Stomach smooth muscle (tissue), 2 donors: Measurements from ENCODE around the gene CENPQ.

Experiments
- H3K27ac ChIP-seq: one replicate; pipeline ENCODE4 v1.7.0; 2013; ENCODE audit warnings: mild to moderate bottlenecking, low read length, inconsistent platforms
- H3K27me3 ChIP-seq, 2 donors: one replicate each; pipeline ENCODE4 v1.7.0; 2013; ENCODE audit warnings: low read length in 2 of 2; ENCODE audit not compliant: insufficient read depth in 2 of 2, control insufficient read depth in 1 of 2
- H3K36me3 ChIP-seq, 2 donors: one replicate each; pipeline ENCODE4 v1.7.0; 2013; ENCODE audit warnings: low read length in 2 of 2; ENCODE audit not compliant: control insufficient read depth in 2 of 2, insufficient read depth in 2 of 2
- H3K4me1 ChIP-seq: one replicate; pipeline ENCODE4 v1.7.0; 2013; ENCODE audit warnings: low read length; ENCODE audit not compliant: control insufficient read depth, insufficient read depth
- H3K4me3 ChIP-seq, 2 donors: one replicate each; pipeline ENCODE4 v1.7.0; 2013; ENCODE audit warnings: low read length in 2 of 2
- H3K9ac ChIP-seq, 2 donors: one replicate each; pipeline ENCODE4 v1.7.0; 2013; ENCODE audit warnings: low read length in 2 of 2, mild to moderate bottlenecking in 1 of 2
- H3K9me3 ChIP-seq, 2 donors: one replicate each; pipeline ENCODE4 v1.7.0; 2013; ENCODE audit warnings: low read length in 2 of 2; ENCODE audit not compliant: control insufficient read depth in 2 of 2
- donor health status: healthy.
- donor health status: Pancreatic carcinoma.

Gene CENPQ

DNA sequence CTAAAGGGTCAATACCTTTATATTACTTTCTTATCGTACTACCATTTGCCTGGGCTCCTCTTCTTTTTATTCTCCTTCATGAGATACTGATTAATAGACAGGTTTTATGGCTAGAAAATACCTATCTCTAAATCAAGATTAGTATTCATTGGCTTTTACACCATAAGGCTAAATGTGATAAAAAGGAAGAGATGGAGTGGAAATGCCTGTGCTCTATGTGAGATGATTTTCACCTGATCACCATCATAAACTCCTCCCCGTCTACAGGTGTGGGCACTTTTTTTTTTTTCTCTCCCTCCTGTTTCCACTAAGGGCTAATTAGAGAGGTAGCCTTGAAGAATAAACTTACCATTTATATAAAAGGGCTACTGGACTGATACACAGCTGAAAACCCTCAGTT lies 36.5 kb downstream of the CENPQ start, which contains the start of gene GLYATL3:
TSS of gene GLYATL3 (plus strand) at position 301 of the 400 bp plus-strand sequence. CDS start 12,068 bp downstream, outside the sequence.
- Histone ChIP-seq H3K4me3 (no peak within 1 kb of the TSS), H3K27me3 (no peaks in the 10 kb centered on the region), H3K4me1 (no peaks in the 10 kb centered on the region), H3K9me3 (no peaks in the 10 kb centered on the region), H3K36me3 (no peaks in the 10 kb centered on the region), H3K9ac (no peak within 1 kb of the TSS), H3K27ac (no peak within 1 kb of the TSS)

DNA sequence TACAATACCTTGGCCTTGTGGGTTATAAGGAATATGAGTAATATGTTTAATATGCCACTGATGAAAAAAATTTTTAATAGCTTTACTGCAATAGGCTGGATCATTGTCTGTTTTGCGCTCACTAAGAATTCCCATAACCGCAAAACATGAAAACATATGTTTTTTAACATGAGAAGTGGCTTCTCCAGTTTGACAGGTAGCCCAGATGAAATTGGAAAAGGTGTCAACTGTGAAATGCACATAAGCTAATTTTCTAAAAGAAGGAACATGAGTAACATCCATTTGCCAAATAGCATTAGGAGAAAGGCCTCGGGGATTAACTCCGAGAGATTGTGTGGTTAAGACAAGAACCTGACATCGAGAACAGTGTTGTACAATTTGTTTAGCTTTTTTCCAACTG lies 41.5 kb downstream of the CENPQ start:
- Histone ChIP-seq H3K9ac (no peak overlapping the region), H3K4me1 (no peaks in the 10 kb centered on the region)

DNA sequence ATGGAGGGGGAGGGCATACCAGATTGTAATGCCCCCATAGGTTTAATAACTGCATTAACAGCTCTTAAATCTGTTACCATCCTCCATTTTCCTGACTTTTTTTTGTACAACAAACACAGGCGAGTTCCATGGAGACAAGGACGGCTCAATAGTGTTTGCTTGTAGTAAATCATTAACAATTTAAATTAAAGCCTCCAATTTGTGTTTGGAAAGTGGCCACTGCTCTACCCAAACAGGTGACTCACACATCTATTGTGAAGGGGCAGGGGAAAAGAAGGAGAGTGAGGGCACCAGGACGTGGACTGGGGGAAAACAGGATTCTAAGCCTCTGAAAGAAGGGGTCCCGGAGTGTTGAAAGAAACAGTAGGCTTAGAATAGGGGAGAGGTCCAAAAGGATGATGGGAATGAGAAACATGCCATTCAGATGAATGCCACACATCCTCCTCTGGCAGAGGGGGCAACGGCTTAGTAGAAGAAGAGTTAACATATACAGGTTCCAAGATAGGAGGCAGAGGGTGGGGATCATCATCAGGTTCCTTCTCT lies 43.5 kb downstream of the CENPQ start:
- no peaks in the 10 kb centered on the region for H3K4me1 ChIP-seq
- H3K9me3 ChIP-seq, result no peaks in the 10 kb centered on the region
- no peaks in the 10 kb centered on the region for H3K27me3 ChIP-seq
- no peak overlapping the region for H3K9ac ChIP-seq
- H3K27ac ChIP-seq, result no peak overlapping the region
- no peaks in the 10 kb centered on the region for H3K36me3 ChIP-seq
- no peak overlapping the region for H3K4me3 ChIP-seq

More for the DNA sequence above, 41.5 kb downstream of the CENPQ start:
- Histone ChIP-seq H3K27ac (no peak overlapping the region), H3K4me3 (no peak overlapping the region), H3K36me3 (no peaks in the 10 kb centered on the region), H3K9me3 (no peaks in the 10 kb centered on the region), H3K27me3 (no peaks in the 10 kb centered on the region)

DNA sequence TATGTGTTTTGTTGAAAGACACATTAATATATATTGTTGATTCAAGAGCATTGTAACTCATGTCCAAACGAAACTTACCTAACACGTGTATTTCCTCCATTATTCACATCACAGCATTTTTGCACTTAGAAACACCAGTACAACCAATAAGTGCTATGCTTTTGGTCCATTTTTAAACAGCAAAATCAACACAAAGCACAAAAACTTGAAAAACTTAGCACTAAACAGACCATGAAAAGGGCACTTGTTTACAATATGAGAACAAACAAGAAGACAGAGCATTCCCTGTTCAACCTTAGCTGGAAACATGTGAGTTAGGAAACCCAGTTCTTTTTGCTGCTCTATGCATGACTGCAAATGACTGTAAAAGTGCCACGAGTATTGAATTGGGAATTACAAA lies 46.2 kb downstream of the CENPQ start:
- Histone ChIP-seq H3K4me1 (no peaks in the 10 kb centered on the region), H3K9me3 (no peaks in the 10 kb centered on the region), H3K27me3 (no peaks in the 10 kb centered on the region), H3K4me3 (no peak overlapping the region), H3K9ac (no peak overlapping the region), H3K36me3 (no peaks in the 10 kb centered on the region), H3K27ac (no peak overlapping the region)

DNA sequence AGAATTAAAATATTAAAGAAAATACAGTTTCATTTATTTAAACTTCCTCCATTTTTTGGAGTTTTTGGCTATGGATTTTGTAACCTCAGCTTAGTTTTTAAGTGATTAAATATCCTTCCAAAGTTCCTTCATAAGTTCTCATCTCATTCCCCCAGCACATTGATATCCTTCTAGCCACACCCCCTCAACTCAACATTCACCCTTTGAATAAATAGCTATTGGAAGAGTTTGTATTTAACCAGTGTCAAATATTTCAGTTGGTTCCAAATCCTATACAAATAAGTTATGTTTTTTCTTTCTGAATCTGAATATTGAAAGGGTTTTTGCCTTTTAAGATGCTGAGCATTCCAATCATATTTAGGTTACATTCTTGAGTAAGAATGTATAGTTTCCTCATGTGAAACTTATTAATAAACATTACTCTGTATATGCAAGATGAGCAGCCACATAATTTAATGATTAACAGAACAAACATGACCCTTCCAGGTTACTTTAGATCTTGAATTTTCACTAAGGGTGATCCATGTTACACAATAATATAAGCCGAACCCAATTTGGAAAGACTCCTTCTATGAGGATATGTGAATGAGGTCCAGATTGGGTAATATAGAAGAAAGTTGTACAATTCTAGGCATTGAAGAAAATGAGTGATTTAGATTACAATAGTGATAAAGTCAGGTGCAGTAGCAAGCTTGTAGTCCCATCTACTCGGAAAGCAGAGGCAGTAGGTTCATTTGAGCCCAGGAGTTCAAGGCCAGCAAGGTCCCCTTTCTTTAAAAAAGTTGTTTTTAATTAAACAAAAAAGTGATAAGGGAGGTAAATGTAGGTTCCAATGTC lies 50.2 kb downstream of the CENPQ start:
- H3K4me1 ChIP-seq, result no peaks in the 10 kb centered on the region
- H3K9ac ChIP-seq, result no peak overlapping the region
- no peak overlapping the region for H3K27ac ChIP-seq
- H3K9me3 ChIP-seq, result no peaks in the 10 kb centered on the region
- H3K4me3 ChIP-seq, result no peak overlapping the region
- no peaks in the 10 kb centered on the region for H3K36me3 ChIP-seq
- no peaks in the 10 kb centered on the region for H3K27me3 ChIP-seq

DNA sequence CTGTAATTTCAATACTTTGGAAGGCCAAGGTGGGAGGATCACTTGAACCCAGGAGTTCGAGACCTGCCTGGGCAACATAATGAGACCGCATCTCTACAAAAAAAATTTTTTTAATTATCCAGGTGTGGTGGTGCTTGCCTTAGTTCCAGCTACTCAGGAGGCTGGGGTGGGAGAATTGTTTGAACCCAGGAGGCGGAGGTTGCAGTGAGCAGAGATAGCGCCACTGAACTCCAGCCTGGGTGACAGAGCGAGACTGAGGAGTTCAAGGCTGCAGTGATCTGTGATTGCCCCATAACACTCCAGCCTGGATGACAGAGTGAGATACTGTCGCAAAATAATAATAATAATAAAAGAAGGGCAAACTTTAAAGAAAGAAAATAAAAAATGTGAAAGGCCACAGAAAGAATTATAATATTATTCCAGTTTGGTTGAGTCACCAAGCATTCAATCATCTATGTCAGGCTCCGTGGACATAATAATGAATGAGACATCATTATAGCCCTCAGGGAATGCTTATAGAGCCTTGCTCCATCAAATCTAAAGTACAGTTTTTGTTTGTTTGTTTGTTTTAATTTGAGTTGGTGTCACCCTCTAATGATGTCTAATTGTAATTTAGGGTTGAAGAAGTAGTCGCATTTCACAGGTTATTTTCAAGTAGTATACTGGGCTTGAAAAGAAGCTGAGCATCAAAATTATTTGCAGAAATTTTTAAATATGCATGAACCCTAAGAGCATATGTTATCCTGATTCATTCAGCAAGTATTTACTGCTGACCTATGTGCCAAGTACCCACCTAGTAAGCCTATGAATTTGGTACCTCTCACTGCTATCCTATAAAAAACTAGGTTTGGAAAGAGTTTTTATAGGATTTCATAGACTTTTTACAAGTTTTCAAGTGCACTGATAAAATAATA lies 51.7 kb downstream of the CENPQ start:
- no peaks in the 10 kb centered on the region for H3K27me3 ChIP-seq
- H3K9ac ChIP-seq, result no peak overlapping the region
- H3K9me3 ChIP-seq, result no peaks in the 10 kb centered on the region
- H3K27ac ChIP-seq, result no peak overlapping the region
- no peaks in the 10 kb centered on the region for H3K4me1 ChIP-seq
- no peak overlapping the region for H3K4me3 ChIP-seq
- H3K36me3 ChIP-seq, result no peaks in the 10 kb centered on the region

DNA sequence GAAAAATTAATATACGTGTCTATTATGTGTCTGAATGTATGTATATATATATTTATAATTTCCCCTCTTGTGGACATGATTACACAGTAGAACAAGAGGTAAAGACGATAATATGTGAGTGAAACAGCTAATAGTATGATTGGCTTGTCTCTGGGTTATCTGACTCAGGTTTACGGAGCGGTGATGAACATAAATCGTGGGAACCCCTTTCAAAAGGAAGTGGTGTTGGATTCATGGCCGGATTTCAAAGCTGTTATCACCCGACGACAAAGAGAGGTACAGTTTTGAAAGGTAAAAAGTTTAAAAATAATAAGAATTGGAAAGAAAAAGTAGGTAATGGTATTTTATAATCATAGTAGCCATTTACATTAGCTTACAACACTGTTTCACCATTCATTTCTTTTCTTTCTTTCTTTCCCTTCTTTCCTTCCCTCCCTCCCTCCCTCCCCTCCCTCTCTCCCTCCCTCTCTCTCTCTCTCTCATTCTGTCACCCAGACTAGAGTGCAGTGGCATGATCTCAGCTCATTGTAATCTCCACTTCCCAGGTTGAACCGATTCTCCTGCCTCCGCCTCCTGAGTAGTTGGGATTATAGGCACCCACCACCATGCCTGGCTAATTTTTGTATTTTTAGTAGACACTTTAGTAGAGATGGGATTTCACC lies 52.4 kb downstream of the CENPQ start:
- Histone ChIP-seq H3K4me3 (no peak overlapping the region), H3K4me1 (no peaks in the 10 kb centered on the region), H3K27me3 (no peaks in the 10 kb centered on the region), H3K27ac (no peak overlapping the region), H3K9ac (no peak overlapping the region), H3K36me3 (no peaks in the 10 kb centered on the region), H3K9me3 (no peaks in the 10 kb centered on the region)

DNA sequence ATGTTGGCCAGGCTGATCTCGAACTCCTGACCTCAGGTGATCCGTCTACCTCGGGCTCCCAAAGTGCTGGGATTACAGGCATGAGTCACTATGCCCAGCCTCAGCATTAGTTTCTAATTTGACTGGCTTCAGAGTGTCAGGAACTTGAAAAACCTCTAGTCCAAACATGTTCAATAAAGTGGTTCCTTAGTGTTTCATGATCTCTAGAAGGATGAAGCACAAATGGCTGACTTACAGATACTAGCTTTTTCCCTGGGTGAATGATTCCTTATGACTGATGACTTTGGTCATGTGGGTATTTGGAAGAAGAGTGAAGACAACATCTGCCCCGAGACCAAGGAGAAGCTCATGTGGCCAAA lies 53.0 kb downstream of the CENPQ start:
- Histone ChIP-seq H3K9me3 (no peaks in the 10 kb centered on the region), H3K4me3 (no peak overlapping the region), H3K27ac (no peak overlapping the region), H3K4me1 (no peaks in the 10 kb centered on the region), H3K36me3 (no peaks in the 10 kb centered on the region), H3K27me3 (no peaks in the 10 kb centered on the region), H3K9ac (no peak overlapping the region)

DNA sequence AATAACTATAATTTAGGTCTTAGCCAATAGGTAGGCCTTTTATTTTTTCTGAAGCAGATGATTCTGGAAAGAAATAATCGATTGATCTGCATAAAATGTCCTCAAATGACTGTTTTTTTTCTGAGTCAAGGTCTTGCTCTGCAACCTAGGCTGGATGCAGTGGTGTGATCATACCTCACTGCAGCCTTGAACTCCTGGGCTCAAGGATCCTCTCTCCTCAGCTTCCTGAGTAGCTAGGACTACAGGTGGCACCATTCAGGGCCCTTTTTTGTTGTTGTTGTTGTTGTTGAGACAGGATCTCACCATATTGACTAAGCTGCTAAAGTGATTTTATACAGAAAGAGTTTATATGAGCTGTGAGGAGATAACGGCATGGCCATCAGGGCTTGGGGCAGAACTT lies 54.7 kb downstream of the CENPQ start:
- Histone ChIP-seq H3K27ac (no peak overlapping the region), H3K4me3 (no peak overlapping the region), H3K9ac (no peak overlapping the region), H3K36me3 (no peaks in the 10 kb centered on the region), H3K27me3 (no peaks in the 10 kb centered on the region), H3K4me1 (no peaks in the 10 kb centered on the region), H3K9me3 (no peaks in the 10 kb centered on the region)

DNA sequence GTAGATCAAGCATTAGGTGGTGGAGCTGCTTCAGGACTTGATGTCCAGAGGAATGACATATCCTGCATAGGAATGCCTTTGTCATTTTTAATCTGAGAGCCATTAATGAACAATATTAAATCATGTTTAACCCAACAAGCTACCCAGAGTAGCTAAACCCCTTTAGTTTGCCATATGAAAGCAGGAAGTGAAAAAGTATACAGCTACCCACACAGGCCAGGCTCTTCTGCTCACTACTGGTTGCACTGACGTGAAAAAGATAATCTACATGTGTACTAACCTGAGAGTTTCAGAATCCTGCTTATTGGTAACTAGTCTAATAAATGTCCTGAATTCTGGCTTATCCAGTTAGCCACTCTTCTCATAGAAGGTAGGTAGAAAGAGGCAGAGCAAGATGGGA lies 56.5 kb downstream of the CENPQ start:
- no peaks in the 10 kb centered on the region for H3K4me1 ChIP-seq
- H3K9me3 ChIP-seq, result no peaks in the 10 kb centered on the region
- H3K36me3 ChIP-seq, result no peaks in the 10 kb centered on the region
- no peak overlapping the region for H3K4me3 ChIP-seq
- no peaks in the 10 kb centered on the region for H3K27me3 ChIP-seq
- H3K27ac ChIP-seq, result no peak overlapping the region
- no peak overlapping the region for H3K9ac ChIP-seq
